ENCODE data around the gene NUP98.

Gene NUP98

DNA sequence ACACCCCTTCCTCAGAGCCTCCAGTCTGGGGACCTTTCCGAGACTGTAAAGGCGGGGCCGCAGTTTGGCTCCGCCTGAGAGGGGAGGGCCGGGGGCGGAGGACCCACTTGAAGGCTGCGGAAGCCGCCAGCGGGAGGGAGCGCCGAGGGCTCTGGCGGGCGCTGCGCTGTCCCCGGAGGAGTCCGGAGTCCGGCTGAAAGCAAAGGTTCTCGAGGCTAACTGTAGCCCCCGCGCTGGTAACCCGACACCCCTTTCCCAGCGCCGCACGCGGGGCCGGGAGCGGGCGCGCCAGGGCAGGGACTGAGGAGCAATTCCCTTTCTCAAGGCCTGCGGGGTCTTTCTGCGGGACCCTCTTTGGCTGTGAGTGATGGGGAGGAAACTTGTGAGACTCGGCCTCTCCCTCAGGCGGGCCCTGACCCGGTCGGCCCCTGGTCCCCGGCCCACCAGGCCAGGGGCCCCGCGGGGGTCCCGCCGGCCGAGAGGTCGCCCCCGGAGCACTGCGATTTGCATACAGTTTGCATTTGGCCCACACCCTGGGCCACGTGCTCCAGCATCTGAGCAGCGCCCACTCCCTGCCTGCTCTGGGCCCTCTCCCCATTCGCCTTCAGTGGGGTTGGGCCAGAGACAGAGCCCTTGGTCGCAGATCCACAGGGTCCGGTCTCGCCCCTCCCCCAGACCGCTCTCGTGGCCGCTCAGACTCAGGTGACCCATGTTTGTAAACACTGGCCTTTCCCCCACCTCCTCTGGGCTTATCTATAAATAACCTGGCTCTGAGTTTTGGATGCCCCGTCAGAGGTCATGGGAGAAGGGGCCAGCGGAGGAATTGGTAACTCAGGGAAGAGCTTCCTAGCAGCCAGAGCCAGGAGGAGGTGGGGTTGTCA, 155.0 kb downstream of the NUP98 start:
- Mint-ChIP-seq H3K27ac (no peak overlapping the region), H3K9me3 (no peaks in the 10 kb centered on the region), H3K36me3 (no peaks in the 10 kb centered on the region), H3K4me1 (peaks cover 13% of the 10 kb centered on the region), H3K4me3 (peak overlapping the region; percentile 51)
- DNase-seq (ENCODE audit: low spot score in 2 of 2) (peak in 1 of 2 donors; percentile 53), ATAC-seq (peak; percentile 68)

DNA sequence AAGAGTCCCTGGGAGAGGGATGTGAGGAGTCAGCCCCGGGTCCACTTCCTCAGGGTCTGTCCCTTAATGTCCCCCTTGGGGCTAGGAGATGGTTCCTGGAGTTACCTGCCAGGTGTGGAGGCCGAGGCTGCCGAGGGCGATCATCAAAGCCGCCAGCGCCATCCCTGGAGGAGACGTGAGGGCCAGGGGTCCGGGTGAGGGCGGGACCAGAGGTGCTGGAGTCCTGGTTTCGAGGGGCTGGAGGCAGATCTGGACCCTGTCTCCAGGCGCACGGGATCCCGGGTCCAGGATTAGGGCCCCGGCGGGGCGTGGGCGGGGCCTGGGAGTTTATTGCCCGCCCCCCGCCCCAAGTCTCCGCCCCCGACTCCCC, 155.7 kb downstream of the NUP98 start, which contains the start of gene ART5:
Gene ART5 (minus strand): TSS at position 292 of the 370 bp plus-strand sequence. CDS start 130 bp downstream, at position 162.
- Mint-ChIP-seq H3K36me3 (no peaks in the 10 kb centered on the region), H3K9me3 (no peaks in the 10 kb centered on the region)
- ATAC-seq = peak; percentile 4

GRCh38 chr11:3641191-3641590, 156.2 kb downstream of the NUP98 start:
- ATAC-seq = no peak
- H3K9me3 Mint-ChIP-seq = no peaks in the 10 kb centered on the region
- peak overlapping the region; percentile 65 for H3K4me3 Mint-ChIP-seq
- H3K4me1 Mint-ChIP-seq = peaks cover 13% of the 10 kb centered on the region
- H3K27ac Mint-ChIP-seq = peak overlapping the region; percentile 75
- no peak for DNase-seq (ENCODE audit: low spot score in 2 of 2)
- no peaks in the 10 kb centered on the region for H3K36me3 Mint-ChIP-seq

More for the DNA sequence above, 155.7 kb downstream of the NUP98 start, which contains the start of gene ART5:
- peak within 1 kb of the TSS; percentile 65 for H3K4me3 Mint-ChIP-seq
- H3K4me1 Mint-ChIP-seq = peaks cover 13% of the 10 kb centered on the region
- DNase-seq (ENCODE audit: low spot score in 2 of 2) = no peak
- peak within 1 kb of the TSS; percentile 75 for H3K27ac Mint-ChIP-seq

DNA sequence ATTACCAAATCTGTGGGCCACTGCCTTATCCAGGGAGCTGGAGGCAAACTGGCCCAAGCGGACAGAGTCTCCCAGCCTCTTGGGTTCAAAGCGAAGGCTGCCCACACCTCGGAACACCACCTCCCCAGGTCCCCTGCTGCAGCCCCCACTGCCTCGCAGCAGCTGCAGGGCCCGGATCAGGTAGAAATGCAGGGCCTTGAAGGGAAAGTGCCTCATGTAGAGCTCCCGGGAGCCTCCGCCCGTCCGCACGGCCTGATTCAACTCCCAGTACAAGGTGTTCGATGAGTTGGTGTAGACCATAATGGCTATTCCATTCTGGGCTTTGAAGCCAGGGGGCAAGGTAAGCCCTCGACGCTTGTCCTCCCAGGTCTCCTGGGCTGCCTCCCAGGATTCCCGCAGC, 157.5 kb downstream of the NUP98 start:
- no peaks in the 10 kb centered on the region for H3K9me3 Mint-ChIP-seq
- H3K4me3 Mint-ChIP-seq = no peak overlapping the region
- no peak for ATAC-seq
- DNase-seq (ENCODE audit: low spot score in 2 of 2) = no peak
- H3K27ac Mint-ChIP-seq = no peak overlapping the region
- H3K4me1 Mint-ChIP-seq = peaks cover 13% of the 10 kb centered on the region
- H3K36me3 Mint-ChIP-seq = no peaks in the 10 kb centered on the region

DNA sequence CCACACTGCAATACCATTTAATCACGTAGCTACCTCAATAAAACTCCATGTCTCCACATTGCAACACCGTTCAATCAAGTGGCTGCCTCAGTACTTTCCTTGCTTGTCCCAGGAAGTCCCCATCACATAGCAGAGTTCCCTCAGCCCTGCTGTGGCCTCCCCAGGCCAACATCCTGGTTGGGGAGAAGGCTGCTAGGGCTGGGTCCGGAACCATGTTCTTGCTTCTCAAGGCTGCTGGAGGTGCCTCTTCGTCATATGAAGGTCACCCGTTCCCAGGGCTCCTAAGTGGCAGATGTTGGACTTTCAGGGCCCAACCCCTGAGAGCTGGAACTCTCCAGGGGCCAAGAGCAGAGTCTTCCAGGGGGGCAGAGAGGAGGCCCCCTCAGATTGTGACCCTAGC, 158.8 kb downstream of the NUP98 start:
- H3K9me3 Mint-ChIP-seq = no peaks in the 10 kb centered on the region
- DNase-seq (ENCODE audit: low spot score in 2 of 2) (no peak), ATAC-seq (no peak)
- H3K36me3 Mint-ChIP-seq = no peaks in the 10 kb centered on the region
- H3K4me3 Mint-ChIP-seq = no peak overlapping the region
- peaks cover 13% of the 10 kb centered on the region for H3K4me1 Mint-ChIP-seq
- no peak overlapping the region for H3K27ac Mint-ChIP-seq

- Mint-ChIP-seq H3K27ac (no peak overlapping the region), H3K4me3 (no peak overlapping the region), H3K4me1 (peaks cover 7% of the 10 kb centered on the region), H3K36me3 (no peaks in the 10 kb centered on the region), H3K9me3 (no peaks in the 10 kb centered on the region)
- no peak for ATAC-seq
- no peak for DNase-seq (ENCODE audit: low spot score in 2 of 2)
These were observed 160.2 kb downstream of the NUP98 start for GRCh38 chr11:3637201-3637600.

GRCh38 chr11:3635641-3636375, 161.5 kb downstream of the NUP98 start:
- no peak overlapping the region for H3K27ac Mint-ChIP-seq

DNA sequence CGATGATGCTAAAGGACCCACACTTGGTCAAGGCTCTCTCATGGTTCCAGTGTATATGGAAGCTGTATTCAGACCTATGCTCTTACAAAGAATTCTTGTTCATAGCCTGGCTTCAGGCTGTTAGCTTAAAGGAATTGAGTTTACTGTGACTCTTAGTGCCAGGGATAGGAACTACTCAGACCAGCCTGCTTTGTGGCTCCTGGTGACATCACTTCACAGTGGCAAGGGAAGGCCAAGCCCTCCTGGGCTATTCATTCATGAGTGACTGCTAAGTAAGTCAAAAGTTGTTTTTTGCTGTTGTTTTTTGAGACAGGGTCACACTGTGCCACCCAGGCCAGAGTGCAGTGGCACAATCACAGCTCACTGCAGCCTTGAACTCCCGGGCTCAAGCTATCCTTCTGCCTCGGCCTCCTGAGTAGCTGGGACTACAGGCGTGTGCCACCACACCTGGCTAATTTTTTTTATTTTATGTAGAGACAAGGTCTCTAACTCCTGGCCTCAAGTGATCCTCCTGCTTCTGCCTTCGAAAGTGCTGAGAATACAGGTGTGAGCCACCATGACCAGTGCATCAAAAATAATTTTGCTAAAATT, 165.2 kb downstream of the NUP98 start:
- Mint-ChIP-seq H3K27ac (peak overlapping the region; percentile 43), H3K9me3 (no peaks in the 10 kb centered on the region), H3K36me3 (no peaks in the 10 kb centered on the region), H3K4me1 (no peaks in the 10 kb centered on the region), H3K4me3 (no peak overlapping the region)
- DNase-seq (ENCODE audit: low spot score in 2 of 2) = no peak
- ATAC-seq = peak; percentile 52

More at GRCh38 chr11:3635641-3636375, 161.5 kb downstream of the NUP98 start:
- ATAC-seq = no peak
- no peak for DNase-seq (ENCODE audit: low spot score in 2 of 2)
- H3K4me1 Mint-ChIP-seq = no peaks in the 10 kb centered on the region
- no peaks in the 10 kb centered on the region for H3K9me3 Mint-ChIP-seq
- no peak overlapping the region for H3K4me3 Mint-ChIP-seq
- H3K36me3 Mint-ChIP-seq = no peaks in the 10 kb centered on the region

- DNase-seq (ENCODE audit: low spot score in 2 of 2) (no peak), ATAC-seq (peak; percentile 68)
- H3K36me3 Mint-ChIP-seq = no peaks in the 10 kb centered on the region
- H3K4me1 Mint-ChIP-seq = peaks cover 5% of the 10 kb centered on the region
- H3K9me3 Mint-ChIP-seq = no peaks in the 10 kb centered on the region
- H3K27ac Mint-ChIP-seq = peak overlapping the region; percentile 43
- H3K4me3 Mint-ChIP-seq = no peak overlapping the region
These were observed 166.0 kb downstream of the NUP98 start for GRCh38 chr11:3631331-3631730.

GRCh38 chr11:3627291-3627690, 170.1 kb downstream of the NUP98 start:
- Mint-ChIP-seq H3K4me1 (peaks cover 7% of the 10 kb centered on the region), H3K9me3 (no peaks in the 10 kb centered on the region), H3K27ac (no peak overlapping the region), H3K36me3 (no peaks in the 10 kb centered on the region), H3K4me3 (no peak overlapping the region)
- DNase-seq (ENCODE audit: low spot score in 2 of 2) (no peak), ATAC-seq (no peak)

- ATAC-seq (peak; percentile 29), DNase-seq (ENCODE audit: low spot score in 2 of 2) (no peak)
- Mint-ChIP-seq H3K4me1 (peaks cover 7% of the 10 kb centered on the region), H3K36me3 (no peaks in the 10 kb centered on the region), H3K27ac (no peak overlapping the region), H3K9me3 (no peaks in the 10 kb centered on the region), H3K4me3 (no peak overlapping the region)
These were observed 170.9 kb downstream of the NUP98 start for GRCh38 chr11:3626250-3626960.
